ENCODE results near the gene CRYBA2. TPM values are rescaled to one million over a fixed set of nuclear protein-coding genes. Genes with fewer than 3 reads are reported as not detected.

The CRYBA2 gene
- total RNA-seq, 1 experiment from 2014 or later: not detected

DNA sequence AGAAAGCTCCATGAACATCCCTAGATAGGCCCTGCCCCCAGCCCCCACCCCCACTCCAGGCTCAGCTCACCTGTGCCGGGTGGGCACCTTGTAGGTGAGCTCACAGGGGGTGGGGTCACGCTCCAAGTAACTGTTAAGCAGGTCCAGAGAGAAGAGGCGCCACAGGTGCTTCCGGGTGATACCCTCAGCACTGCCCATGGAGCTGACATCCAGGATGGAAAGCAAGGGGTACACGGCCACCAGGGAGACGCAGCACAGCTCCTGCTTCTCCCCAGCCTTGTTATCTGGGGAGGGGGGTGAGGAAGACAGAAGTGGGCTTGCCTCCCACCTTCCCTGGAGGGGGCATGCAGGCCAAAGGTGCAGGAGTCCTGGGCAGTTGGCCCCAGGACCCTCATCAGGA is 26.2 kb upstream of the CRYBA2 start:
- TF ChIP-seq TCF7L2 (IDR thresholded peaks at IDR 0.05; ENCODE audit: low read depth, low read length): no peak
- TF ChIP-seq POLR2AphosphoS5 (IDR thresholded peaks at IDR 0.05; ENCODE audit: low read depth, low read length): no peak
- TF ChIP-seq, protein P1, sequence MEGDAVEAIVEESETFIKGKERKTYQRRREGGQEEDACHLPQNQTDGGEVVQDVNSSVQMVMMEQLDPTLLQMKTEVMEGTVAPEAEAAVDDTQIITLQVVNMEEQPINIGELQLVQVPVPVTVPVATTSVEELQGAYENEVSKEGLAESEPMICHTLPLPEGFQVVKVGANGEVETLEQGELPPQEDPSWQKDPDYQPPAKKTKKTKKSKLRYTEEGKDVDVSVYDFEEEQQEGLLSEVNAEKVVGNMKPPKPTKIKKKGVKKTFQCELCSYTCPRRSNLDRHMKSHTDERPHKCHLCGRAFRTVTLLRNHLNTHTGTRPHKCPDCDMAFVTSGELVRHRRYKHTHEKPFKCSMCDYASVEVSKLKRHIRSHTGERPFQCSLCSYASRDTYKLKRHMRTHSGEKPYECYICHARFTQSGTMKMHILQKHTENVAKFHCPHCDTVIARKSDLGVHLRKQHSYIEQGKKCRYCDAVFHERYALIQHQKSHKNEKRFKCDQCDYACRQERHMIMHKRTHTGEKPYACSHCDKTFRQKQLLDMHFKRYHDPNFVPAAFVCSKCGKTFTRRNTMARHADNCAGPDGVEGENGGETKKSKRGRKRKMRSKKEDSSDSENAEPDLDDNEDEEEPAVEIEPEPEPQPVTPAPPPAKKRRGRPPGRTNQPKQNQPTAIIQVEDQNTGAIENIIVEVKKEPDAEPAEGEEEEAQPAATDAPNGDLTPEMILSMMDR (IDR thresholded peaks at IDR 0.05): no peak
- no peak for TF ChIP-seq SIN3A (IDR thresholded peaks at IDR 0.05; ENCODE audit: borderline replicate concordance, insufficient read depth, low read depth, low read length)
- TF ChIP-seq, protein P2, sequence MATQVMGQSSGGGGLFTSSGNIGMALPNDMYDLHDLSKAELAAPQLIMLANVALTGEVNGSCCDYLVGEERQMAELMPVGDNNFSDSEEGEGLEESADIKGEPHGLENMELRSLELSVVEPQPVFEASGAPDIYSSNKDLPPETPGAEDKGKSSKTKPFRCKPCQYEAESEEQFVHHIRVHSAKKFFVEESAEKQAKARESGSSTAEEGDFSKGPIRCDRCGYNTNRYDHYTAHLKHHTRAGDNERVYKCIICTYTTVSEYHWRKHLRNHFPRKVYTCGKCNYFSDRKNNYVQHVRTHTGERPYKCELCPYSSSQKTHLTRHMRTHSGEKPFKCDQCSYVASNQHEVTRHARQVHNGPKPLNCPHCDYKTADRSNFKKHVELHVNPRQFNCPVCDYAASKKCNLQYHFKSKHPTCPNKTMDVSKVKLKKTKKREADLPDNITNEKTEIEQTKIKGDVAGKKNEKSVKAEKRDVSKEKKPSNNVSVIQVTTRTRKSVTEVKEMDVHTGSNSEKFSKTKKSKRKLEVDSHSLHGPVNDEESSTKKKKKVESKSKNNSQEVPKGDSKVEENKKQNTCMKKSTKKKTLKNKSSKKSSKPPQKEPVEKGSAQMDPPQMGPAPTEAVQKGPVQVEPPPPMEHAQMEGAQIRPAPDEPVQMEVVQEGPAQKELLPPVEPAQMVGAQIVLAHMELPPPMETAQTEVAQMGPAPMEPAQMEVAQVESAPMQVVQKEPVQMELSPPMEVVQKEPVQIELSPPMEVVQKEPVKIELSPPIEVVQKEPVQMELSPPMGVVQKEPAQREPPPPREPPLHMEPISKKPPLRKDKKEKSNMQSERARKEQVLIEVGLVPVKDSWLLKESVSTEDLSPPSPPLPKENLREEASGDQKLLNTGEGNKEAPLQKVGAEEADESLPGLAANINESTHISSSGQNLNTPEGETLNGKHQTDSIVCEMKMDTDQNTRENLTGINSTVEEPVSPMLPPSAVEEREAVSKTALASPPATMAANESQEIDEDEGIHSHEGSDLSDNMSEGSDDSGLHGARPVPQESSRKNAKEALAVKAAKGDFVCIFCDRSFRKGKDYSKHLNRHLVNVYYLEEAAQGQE (IDR thresholded peaks at IDR 0.05; ENCODE audit: insufficient read depth in 1 of 2, low read depth in 2 of 2, low read length in 1 of 2): no peak
- H3K9me3 ChIP-seq (ENCODE audit: control insufficient read depth, insufficient read depth, low read depth, low read length): no peaks in the 10 kb centered on the region
- H3K4me3 ChIP-seq (ENCODE audit: low read depth in 2 of 2, low read length in 2 of 2): no peak overlapping the region
- H3K27ac ChIP-seq (ENCODE audit: low read length): no peak overlapping the region
- in situ Hi-C loops (cut with HindIII; ENCODE audit: low pct_unique_long_range_greater_than_20kb, low sequenced_read_pairs): no loop called here
- CTCF ChIA-PET: interaction anchor here (0.9 kb wide), 1 partner anchor 39 kb away, joined by 3 read pairs; no protein-coding TSS in a partner anchor
- H3K36me3 ChIP-seq (ENCODE audit: control insufficient read depth, insufficient read depth, low read length): no peaks in the 10 kb centered on the region
- BruUV-seq (replicated peaks): no TSS peak
- POLR2A ChIA-PET: interaction anchor here (0.7 kb wide), 1 partner anchor 220 kb away, joined by 4 read pairs; no protein-coding TSS in a partner anchor
- DNase-seq (ENCODE audit: low read depth, low spot score) (no peak), ATAC-seq (no peak)
- intact Hi-C loops (cut with micrococcal nuclease; ENCODE audit: unreplicated experiment): no loop called here
- H3K27me3 ChIP-seq (ENCODE audit: control insufficient read depth, insufficient read depth, low read length): no peaks in the 10 kb centered on the region
- H3K4me1 ChIP-seq (ENCODE audit: control insufficient read depth, insufficient read depth, low read length): no peaks in the 10 kb centered on the region

GRCh38 chr2:219018726-219019125 is 25.5 kb upstream of the CRYBA2 start:
- H3K27ac ChIP-seq (ENCODE audit: low read length): no peak overlapping the region
- intact Hi-C loops (cut with micrococcal nuclease; ENCODE audit: unreplicated experiment): no loop called here
- no peaks in the 10 kb centered on the region for H3K9me3 ChIP-seq (ENCODE audit: control insufficient read depth, insufficient read depth, low read depth, low read length)
- BruUV-seq (replicated peaks): no TSS peak
- TF ChIP-seq SIN3A (IDR thresholded peaks at IDR 0.05; ENCODE audit: borderline replicate concordance, insufficient read depth, low read depth, low read length) (no peak), TCF7L2 (IDR thresholded peaks at IDR 0.05; ENCODE audit: low read depth, low read length) (no peak), POLR2AphosphoS5 (IDR thresholded peaks at IDR 0.05; ENCODE audit: low read depth, low read length) (no peak)
- TF ChIP-seq, protein P2 (IDR thresholded peaks at IDR 0.05; ENCODE audit: insufficient read depth in 1 of 2, low read depth in 2 of 2, low read length in 1 of 2): no peak
- TF ChIP-seq, protein P1 (IDR thresholded peaks at IDR 0.05): no peak
- CTCF ChIA-PET: no interaction called here
- ATAC-seq (no peak), DNase-seq (ENCODE audit: low read depth, low spot score) (no peak)
- no peaks in the 10 kb centered on the region for H3K27me3 ChIP-seq (ENCODE audit: control insufficient read depth, insufficient read depth, low read length)
- H3K36me3 ChIP-seq (ENCODE audit: control insufficient read depth, insufficient read depth, low read length): no peaks in the 10 kb centered on the region
- no peak overlapping the region for H3K4me3 ChIP-seq (ENCODE audit: low read depth in 2 of 2, low read length in 2 of 2)
- no peaks in the 10 kb centered on the region for H3K4me1 ChIP-seq (ENCODE audit: control insufficient read depth, insufficient read depth, low read length)
- POLR2A ChIA-PET: no interaction called here
- in situ Hi-C loops (cut with HindIII; ENCODE audit: low pct_unique_long_range_greater_than_20kb, low sequenced_read_pairs): no loop called here
